Heart left ventricle (tissue), 13 donors: ENCODE data around the gene CLCN3.
A peak's percentile ranks its signal among the peaks of the same experiment; 100 is the strongest.

Experiments
- POLR2A ChIP-seq, 2 donors: fragments of 450-650 bp; IDR thresholded peaks; one replicate each; pipeline ENCODE4 v1.6.1; 2017; ENCODE audit warnings: antibody characterized with exemption in 2 of 2, mild to moderate bottlenecking in 2 of 2, moderate library complexity in 2 of 2
- TF ChIP-seq, protein P1 (sequence below), 12 donors: fragments of 200-600 bp; sonication (generic) in 4 of 12; IDR thresholded peaks; one replicate each; pipeline versions ENCODE4 v1.5.0 to v1.8.0; 2018 to 2022; ENCODE audit warnings: antibody characterized with exemption in 12 of 12, mild to moderate bottlenecking in 5 of 12
- donor health status: ischemic (EF 13 %, LVEDD 7.1; RV severe dilation, severe dysfunction).
- donor health status: DM: no; HTN: yes; CAD: no.
- donor health status: DM: no; HTN: no; CAD: no.
- donor health status: ischemic (EF 25% LVEDD 6.9; RV normal size, moderate dysfunction).
- donor health status: ischemic (EF 25% LVEDD 5.7; RV mildly dilated, moderate dysfunction).
- donor health status: ischemic (EF 35%, LVEDD 5.7; RV mildly dilated, moderate dysfunction).
- donor health status: nonischemic (EF 11% LVEDD 7.7; RV severe dilation, severe dysfunction).
- donor health status: DM: yes; HTN: yes; CAD: no.
- donor health status: PGD.
- donor health status: ischemic (EF 29% LVEDD 5.4; RV normal size, mild dysfunction).
- donor health status: nonischemic (EF 23%, LVEDD 6.1; RV moderate dilation, normal function).

GRCh38 chr4:169619518-169619957 lies 840 bp upstream of the CLCN3 start:
- no peak for TF ChIP-seq POLR2A (IDR thresholded peaks at IDR 0.05)
- TF ChIP-seq, protein P1, sequence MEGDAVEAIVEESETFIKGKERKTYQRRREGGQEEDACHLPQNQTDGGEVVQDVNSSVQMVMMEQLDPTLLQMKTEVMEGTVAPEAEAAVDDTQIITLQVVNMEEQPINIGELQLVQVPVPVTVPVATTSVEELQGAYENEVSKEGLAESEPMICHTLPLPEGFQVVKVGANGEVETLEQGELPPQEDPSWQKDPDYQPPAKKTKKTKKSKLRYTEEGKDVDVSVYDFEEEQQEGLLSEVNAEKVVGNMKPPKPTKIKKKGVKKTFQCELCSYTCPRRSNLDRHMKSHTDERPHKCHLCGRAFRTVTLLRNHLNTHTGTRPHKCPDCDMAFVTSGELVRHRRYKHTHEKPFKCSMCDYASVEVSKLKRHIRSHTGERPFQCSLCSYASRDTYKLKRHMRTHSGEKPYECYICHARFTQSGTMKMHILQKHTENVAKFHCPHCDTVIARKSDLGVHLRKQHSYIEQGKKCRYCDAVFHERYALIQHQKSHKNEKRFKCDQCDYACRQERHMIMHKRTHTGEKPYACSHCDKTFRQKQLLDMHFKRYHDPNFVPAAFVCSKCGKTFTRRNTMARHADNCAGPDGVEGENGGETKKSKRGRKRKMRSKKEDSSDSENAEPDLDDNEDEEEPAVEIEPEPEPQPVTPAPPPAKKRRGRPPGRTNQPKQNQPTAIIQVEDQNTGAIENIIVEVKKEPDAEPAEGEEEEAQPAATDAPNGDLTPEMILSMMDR (IDR thresholded peaks at IDR 0.05): peak in 11 of 12 donors; percentile 32 to 71 (median 55)
